Gastroesophageal sphincter (tissue), 4 donors: ENCODE measurements around the gene PRDM8. TPM values are rescaled to one million over a fixed set of nuclear protein-coding genes. Genes with fewer than 3 reads are reported as not detected.

Experiments used
- ATAC-seq: fragments of 150-250 bp; one replicate; pipeline ENCODE4 v1.9.1; 2016; ENCODE audit warnings: mild to moderate bottlenecking, moderate library complexity
- H3K27ac ChIP-seq, 4 donors: fragments of 200-600 bp; sonication (generic) in 3 of 4; 1 replicate in 3 of 4; 2 replicates in 1 of 4; pipeline ENCODE4 v1.5.1; 2016 to 2019
- H3K27me3 ChIP-seq: fragments of 200-600 bp; sonication (generic); one replicate; pipeline ENCODE4 v1.5.1; 2019
- H3K36me3 ChIP-seq, 2 donors: fragments of 200-600 bp; sonication (generic); one replicate each; pipeline ENCODE4 v1.5.1; 2019; ENCODE audit warnings: control low read depth in 1 of 2
- H3K4me1 ChIP-seq, 3 donors: fragments of 200-600 bp; sonication (generic); 1 replicate in 2 of 3; 2 replicates in 1 of 3; pipeline ENCODE4 v1.5.1; 2016 to 2019; ENCODE audit warnings: control low read depth in 2 of 3
- H3K4me3 ChIP-seq, 2 donors: fragments of 200-600 bp; sonication (generic); one replicate each; pipeline ENCODE4 v1.5.1; 2019; ENCODE audit warnings: mild to moderate bottlenecking in 1 of 2, moderate library complexity in 1 of 2
- H3K9me3 ChIP-seq, 3 donors: fragments of 200-600 bp; sonication (generic); one replicate each; pipeline ENCODE4 v1.5.1; 2017 to 2019; ENCODE audit warnings: control low read depth in 2 of 3
- EP300 ChIP-seq: sonication (generic); formaldehyde crosslinking; IDR thresholded peaks from one replicate; pipeline ENCODE4 v1.6.1; 2017; ENCODE audit warnings: antibody characterized with exemption, mild to moderate bottlenecking
- POLR2A ChIP-seq, 2 donors: fragments of 450-650 bp; IDR thresholded peaks; one replicate each; pipeline ENCODE4 v1.6.1; 2017; ENCODE audit warnings: antibody characterized with exemption in 2 of 2, mild to moderate bottlenecking in 2 of 2, moderate library complexity in 1 of 2
- POLR2AphosphoS5 ChIP-seq: sonication (generic); formaldehyde crosslinking; IDR thresholded peaks from one replicate; pipeline ENCODE4 v1.6.1; 2017; ENCODE audit warnings: antibody characterized with exemption
- WGBS, 2 donors: methylation state at CpG; one replicate each; pipeline ENCODE4 v1.1.5; 2018; ENCODE audit warnings: low coverage in 1 of 2; 5-methylcytosine and 5-hydroxymethylcytosine counted together
- total RNA-seq, 4 donors: library from RNA; depleted of rRNA; stranded (reverse); fragments of >200 nt; gene quantifications; one replicate each; pipeline ENCODE4 v1.1.0, GENCODE V29; 2016
- TF ChIP-seq, protein P1 (sequence below), 4 experiments: fragments of 200-600 bp in 2 of 4; fragments of 450-650 bp in 2 of 4; sonication (generic) in 1 of 4; IDR thresholded peaks; one replicate each; pipeline ENCODE4 v1.5.1; 2017 to 2019; ENCODE audit warnings: antibody characterized with exemption in 4 of 4, mild to moderate bottlenecking in 2 of 4, moderate library complexity in 2 of 4

The PRDM8 gene
- total RNA-seq, 4 donors from 2014 or later: 31.2 to 43.6 (median 36.9) TPM

DNA sequence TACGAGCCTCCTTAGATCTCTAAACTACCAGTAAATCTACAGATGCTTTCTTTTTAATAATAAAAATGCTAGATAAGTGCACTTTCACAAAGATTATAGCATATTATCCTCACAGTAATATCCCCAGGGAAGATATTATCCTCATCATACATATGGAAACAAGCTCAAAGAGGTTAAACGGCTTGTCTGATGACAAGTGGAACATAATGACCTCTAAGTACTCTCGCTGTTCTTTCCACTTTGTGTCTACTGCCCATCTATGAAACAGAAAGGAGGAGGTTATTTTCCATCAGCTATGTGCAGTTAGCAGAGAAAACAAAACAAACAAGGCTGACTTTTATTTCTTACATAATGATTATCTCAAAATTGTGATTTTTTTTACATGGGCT lies 42.8 kb upstream of the PRDM8 start:
- no peak overlapping the region for H3K4me3 ChIP-seq
- no peaks in the 10 kb centered on the region for H3K9me3 ChIP-seq
- TF ChIP-seq POLR2A (IDR thresholded peaks at IDR 0.05): no peak
- TF ChIP-seq EP300: no peak
- TF ChIP-seq POLR2AphosphoS5: no peak
- TF ChIP-seq, protein P1, sequence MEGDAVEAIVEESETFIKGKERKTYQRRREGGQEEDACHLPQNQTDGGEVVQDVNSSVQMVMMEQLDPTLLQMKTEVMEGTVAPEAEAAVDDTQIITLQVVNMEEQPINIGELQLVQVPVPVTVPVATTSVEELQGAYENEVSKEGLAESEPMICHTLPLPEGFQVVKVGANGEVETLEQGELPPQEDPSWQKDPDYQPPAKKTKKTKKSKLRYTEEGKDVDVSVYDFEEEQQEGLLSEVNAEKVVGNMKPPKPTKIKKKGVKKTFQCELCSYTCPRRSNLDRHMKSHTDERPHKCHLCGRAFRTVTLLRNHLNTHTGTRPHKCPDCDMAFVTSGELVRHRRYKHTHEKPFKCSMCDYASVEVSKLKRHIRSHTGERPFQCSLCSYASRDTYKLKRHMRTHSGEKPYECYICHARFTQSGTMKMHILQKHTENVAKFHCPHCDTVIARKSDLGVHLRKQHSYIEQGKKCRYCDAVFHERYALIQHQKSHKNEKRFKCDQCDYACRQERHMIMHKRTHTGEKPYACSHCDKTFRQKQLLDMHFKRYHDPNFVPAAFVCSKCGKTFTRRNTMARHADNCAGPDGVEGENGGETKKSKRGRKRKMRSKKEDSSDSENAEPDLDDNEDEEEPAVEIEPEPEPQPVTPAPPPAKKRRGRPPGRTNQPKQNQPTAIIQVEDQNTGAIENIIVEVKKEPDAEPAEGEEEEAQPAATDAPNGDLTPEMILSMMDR (IDR thresholded peaks at IDR 0.05): no peak
- no peaks in the 10 kb centered on the region for H3K4me1 ChIP-seq
- ATAC-seq: no peak
- H3K36me3 ChIP-seq: no peaks in the 10 kb centered on the region
- H3K27ac ChIP-seq: no peak overlapping the region
- no peaks in the 10 kb centered on the region for H3K27me3 ChIP-seq
- WGBS, 2 donors: 49 to 59% methylated on average over 3 of the region's 3 CpGs

DNA sequence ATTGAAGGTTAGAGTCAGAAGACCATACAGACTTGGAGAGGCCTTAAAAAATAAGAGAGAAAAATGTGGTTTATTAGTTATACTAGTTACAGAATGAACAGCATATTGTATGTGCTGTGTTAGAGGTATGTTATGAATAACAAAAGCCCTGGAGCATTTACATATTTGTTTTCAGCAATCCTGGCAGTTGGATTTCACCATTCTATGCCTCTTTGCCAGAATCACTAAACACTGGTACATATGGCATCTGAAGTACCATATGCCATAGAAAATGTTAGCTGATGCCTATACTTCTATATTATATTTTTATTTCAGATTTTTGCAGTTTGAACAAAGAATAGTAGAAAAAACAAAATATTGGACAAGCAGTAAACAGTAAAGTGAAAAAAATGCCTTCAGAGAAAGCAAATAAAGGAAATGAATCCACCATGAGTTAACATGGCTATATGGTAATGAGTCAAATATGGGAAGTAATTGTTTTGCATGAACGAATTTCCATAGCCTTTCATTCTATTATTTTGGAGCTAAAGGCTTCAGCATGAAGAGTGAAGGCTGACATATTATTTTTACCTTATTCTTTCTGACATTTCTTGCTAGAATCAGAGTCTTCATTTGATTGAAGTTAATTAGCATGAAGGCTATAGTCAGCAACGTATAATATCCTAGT lies 41.9 kb upstream of the PRDM8 start:
- no peak overlapping the region for H3K27ac ChIP-seq
- 66 to 85% methylated on average over 2 of the region's 2 CpGs for WGBS, 2 donors

DNA sequence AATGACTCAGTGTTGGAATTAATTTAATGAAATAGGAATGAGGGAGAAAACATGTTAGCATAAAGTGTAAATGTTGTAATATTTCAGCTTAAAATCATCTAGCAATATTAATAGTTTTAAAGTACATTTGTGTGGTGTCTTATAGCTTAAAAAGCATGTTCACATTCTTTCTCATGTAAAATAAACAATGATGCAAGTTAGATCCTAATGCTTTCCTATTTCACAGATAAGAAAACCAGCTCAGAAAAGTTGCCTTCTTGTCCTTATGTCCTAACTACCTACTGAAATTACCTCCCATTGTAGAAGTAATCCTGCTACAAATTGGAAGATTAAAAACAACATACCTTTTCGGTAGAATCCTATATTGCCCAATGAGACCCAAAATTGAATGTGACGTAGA lies 40.9 kb upstream of the PRDM8 start:
- 94 to 100% methylated on average over 2 of the region's 2 CpGs for WGBS, 2 donors
- Histone ChIP-seq H3K9me3 (no peaks in the 10 kb centered on the region), H3K27me3 (no peaks in the 10 kb centered on the region), H3K36me3 (no peaks in the 10 kb centered on the region), H3K4me1 (no peaks in the 10 kb centered on the region), H3K4me3 (no peak overlapping the region), H3K27ac (no peak overlapping the region)
- TF ChIP-seq, protein P1 (IDR thresholded peaks at IDR 0.05): no peak
- TF ChIP-seq EP300 (no peak), POLR2AphosphoS5 (no peak), POLR2A (IDR thresholded peaks at IDR 0.05) (no peak)
- ATAC-seq: no peak

More for the DNA sequence above, 41.9 kb upstream of the PRDM8 start:
- Histone ChIP-seq H3K27me3 (no peaks in the 10 kb centered on the region), H3K4me3 (no peak overlapping the region), H3K36me3 (no peaks in the 10 kb centered on the region), H3K4me1 (no peaks in the 10 kb centered on the region), H3K9me3 (no peaks in the 10 kb centered on the region)
- TF ChIP-seq POLR2AphosphoS5: no peak
- no peak for TF ChIP-seq POLR2A (IDR thresholded peaks at IDR 0.05)
- TF ChIP-seq, protein P1 (IDR thresholded peaks at IDR 0.05): no peak
- TF ChIP-seq EP300: no peak
- no peak for ATAC-seq

DNA sequence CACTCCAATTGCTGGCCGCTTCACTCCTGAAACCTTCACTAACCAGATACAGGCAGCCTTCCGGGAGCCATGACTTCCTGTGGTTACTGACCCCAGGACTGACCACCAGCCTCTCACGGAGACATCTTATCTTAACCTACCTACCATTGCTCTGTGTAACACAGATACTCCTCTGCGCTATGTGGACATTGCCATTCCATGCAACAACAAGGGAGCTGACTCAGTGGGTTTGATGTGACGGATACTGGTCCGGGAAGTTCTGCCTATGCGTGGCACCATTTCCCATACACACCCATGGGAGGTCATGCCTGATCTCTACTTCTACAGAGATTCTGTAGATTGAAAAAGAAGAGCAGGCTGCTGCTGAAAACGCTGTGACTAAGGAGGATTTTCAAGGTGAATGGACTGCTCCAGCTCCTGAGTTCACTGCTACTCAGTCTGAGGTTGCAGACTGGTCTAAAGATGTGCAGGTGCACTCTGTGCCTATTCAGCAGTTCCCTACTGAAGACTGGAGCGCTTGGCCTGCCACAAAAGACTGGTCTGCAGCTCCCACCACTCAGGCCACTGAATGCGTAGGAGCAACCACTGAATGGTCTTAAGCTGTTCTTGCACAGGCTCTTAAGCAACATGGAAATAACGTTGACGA lies 35.8 kb upstream of the PRDM8 start:
- no peak overlapping the region for H3K27ac ChIP-seq
- no peak for TF ChIP-seq POLR2A (IDR thresholded peaks at IDR 0.05)
- TF ChIP-seq EP300: no peak
- no peak for TF ChIP-seq POLR2AphosphoS5
- TF ChIP-seq, protein P1 (IDR thresholded peaks at IDR 0.05): no peak
- no peaks in the 10 kb centered on the region for H3K27me3 ChIP-seq
- H3K36me3 ChIP-seq: no peaks in the 10 kb centered on the region
- 93 to 95% methylated on average over 7 to 10 of the region's 12 CpGs for WGBS, 2 donors
- no peak overlapping the region for H3K4me3 ChIP-seq
- H3K4me1 ChIP-seq: no peaks in the 10 kb centered on the region
- H3K9me3 ChIP-seq: no peaks in the 10 kb centered on the region
- no peak for ATAC-seq

DNA sequence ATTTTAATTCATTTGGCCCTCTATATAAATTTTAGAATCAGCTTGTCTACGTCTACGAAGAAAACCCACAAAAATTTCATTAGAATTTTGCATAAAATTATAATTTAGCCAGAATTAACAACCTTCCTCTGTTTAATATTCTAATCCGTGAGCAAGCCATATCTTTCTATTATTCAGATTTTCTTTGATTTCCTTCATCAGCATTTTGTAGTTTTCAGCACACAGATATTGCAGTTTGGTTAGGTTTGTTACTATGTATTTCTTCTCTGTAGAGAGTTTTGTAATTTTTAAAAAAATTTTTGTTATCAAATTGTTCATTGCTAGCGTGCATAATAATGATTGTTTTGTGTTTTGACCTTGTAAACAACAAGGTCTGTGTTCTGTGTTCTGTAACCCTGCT lies 34.9 kb upstream of the PRDM8 start:
- Histone ChIP-seq H3K4me3 (no peak overlapping the region), H3K9me3 (no peaks in the 10 kb centered on the region), H3K27ac (no peak overlapping the region), H3K36me3 (no peaks in the 10 kb centered on the region), H3K27me3 (no peaks in the 10 kb centered on the region), H3K4me1 (no peaks in the 10 kb centered on the region)
- ATAC-seq: no peak
- 91 to 92% methylated on average over 4 of the region's 4 CpGs for WGBS, 2 donors
- TF ChIP-seq POLR2A (IDR thresholded peaks at IDR 0.05) (no peak), POLR2AphosphoS5 (no peak), EP300 (no peak)
- TF ChIP-seq, protein P1 (IDR thresholded peaks at IDR 0.05): no peak
